OCI-M2 (cell line): ENCODE data around the gene CARM1.
"Not testable (repeated sequence)": the region's sequence is repeated elsewhere in the genome, so short reads cannot be mapped to it uniquely, and the experiment has no call there.

ENCODE experiments used
- DNase-seq: peaks from one replicate; lab custom pipeline; 2025; ENCODE audit not compliant: unreplicated experiment; lab: John Stamatoyannopoulos, UW

Gene CARM1

GRCh38 chr19:10870955-10871603, at the start of gene CARM1:
CARM1 (plus strand) TSS chr19:10871553; CDS start chr19:10871703, 150 bp downstream.
- DNase-seq = peak; percentile 100

GRCh38 chr19:10823690-10824089, 47.7 kb upstream of the CARM1 start:
- DNase-seq = no peak

- DNase-seq = no peak
Measured at GRCh38 chr19:10826231-10826630, 45.1 kb upstream of the CARM1 start.

- DNase-seq = no peak
Measured at GRCh38 chr19:10826846-10827245, 44.5 kb upstream of the CARM1 start.

GRCh38 chr19:10828981-10829821, 42.2 kb upstream of the CARM1 start:
- no peak for DNase-seq

- DNase-seq = no peak
Measured at GRCh38 chr19:10829967-10830366, 41.4 kb upstream of the CARM1 start.

GRCh38 chr19:10830370-10830769, 41.0 kb upstream of the CARM1 start:
- DNase-seq = no peak

GRCh38 chr19:10830931-10831779, 40.2 kb upstream of the CARM1 start:
- no peak for DNase-seq

- no peak for DNase-seq
Measured at GRCh38 chr19:10831987-10832938, 39.1 kb upstream of the CARM1 start.

GRCh38 chr19:10832939-10833296, 38.4 kb upstream of the CARM1 start:
- no peak for DNase-seq

GRCh38 chr19:10835089-10835753, 36.1 kb upstream of the CARM1 start:
- no peak for DNase-seq

- peak; percentile 100 for DNase-seq
Measured at GRCh38 chr19:10835754-10836478, 35.4 kb upstream of the CARM1 start, which contains the start of gene TMED1. TMED1 (minus strand) TSS chr19:10836212; CDS start chr19:10836191, 21 bp downstream.

- peak; percentile 100 for DNase-seq
Measured at GRCh38 chr19:10836479-10837330, 34.6 kb upstream of the CARM1 start.

- DNase-seq = not testable (repeated sequence)
Measured at GRCh38 chr19:10837649-10838048, 33.7 kb upstream of the CARM1 start.

GRCh38 chr19:10838377-10838776, 33.0 kb upstream of the CARM1 start:
- DNase-seq = no peak

GRCh38 chr19:10839114-10840050, 32.0 kb upstream of the CARM1 start:
- peak; percentile 96 for DNase-seq

GRCh38 chr19:10842788-10843187, 28.6 kb upstream of the CARM1 start:
- DNase-seq = no peak
